HG02798 (cell line): Measurements from ENCODE around the gene NCOA5.

Experiments used
- ATAC-seq: cut with Tn5 transposase; IDR thresholded peaks from one replicate; pipeline ENCODE4 v1.9.1; 2021; ENCODE audit warnings: mild to moderate bottlenecking; ENCODE audit not compliant: unreplicated experiment, poor library complexity

NCOA5 gene

GRCh38 chr20:46049190-46049589, 40.6 kb downstream of the NCOA5 start:
- ATAC-seq = no peak

- no peak for ATAC-seq
Measured at GRCh38 chr20:46047821-46048220, 41.9 kb downstream of the NCOA5 start.

- no peak for ATAC-seq
Measured at GRCh38 chr20:46046588-46047310, 43.0 kb downstream of the NCOA5 start.

GRCh38 chr20:46044896-46045295, 44.9 kb downstream of the NCOA5 start:
- ATAC-seq = no peak

GRCh38 chr20:46043556-46043955, 46.2 kb downstream of the NCOA5 start:
- ATAC-seq = no peak

- no peak for ATAC-seq
Measured at GRCh38 chr20:46040902-46041535, 48.7 kb downstream of the NCOA5 start.

GRCh38 chr20:46037036-46037435, 52.7 kb downstream of the NCOA5 start:
- ATAC-seq = no peak

- no peak for ATAC-seq
Measured at GRCh38 chr20:46036370-46036769, 53.4 kb downstream of the NCOA5 start.

GRCh38 chr20:46035713-46036112, 54.0 kb downstream of the NCOA5 start:
- ATAC-seq = no peak

GRCh38 chr20:46035253-46035652, 54.5 kb downstream of the NCOA5 start:
- ATAC-seq = no peak

GRCh38 chr20:46034039-46034438, 55.7 kb downstream of the NCOA5 start:
- ATAC-seq = no peak

- no peak for ATAC-seq
Measured at GRCh38 chr20:46031701-46032254, 58.0 kb downstream of the NCOA5 start.

- no peak for ATAC-seq
Measured at GRCh38 chr20:46031014-46031569, 58.7 kb downstream of the NCOA5 start.

GRCh38 chr20:46030284-46031013, 59.3 kb downstream of the NCOA5 start:
- no peak for ATAC-seq

GRCh38 chr20:46028772-46029371, 60.9 kb downstream of the NCOA5 start, which contains the start of gene SLC12A5:
TSS of gene SLC12A5 (plus strand) at chr20:46029215. CDS start at chr20:46029345, 130 bp downstream.
- ATAC-seq = no peak

- ATAC-seq = no peak
Measured at GRCh38 chr20:46028110-46028509, 61.7 kb downstream of the NCOA5 start.

- ATAC-seq = no peak
Measured at GRCh38 chr20:46027245-46027853, 62.4 kb downstream of the NCOA5 start.

- no peak for ATAC-seq
Measured at GRCh38 chr20:46025376-46025783, 64.4 kb downstream of the NCOA5 start.

- no peak for ATAC-seq
Measured at GRCh38 chr20:46023999-46024398, 65.8 kb downstream of the NCOA5 start.

- ATAC-seq = no peak
Measured at GRCh38 chr20:46023148-46023484, 66.6 kb downstream of the NCOA5 start.
